GM18873 (cell line): ENCODE measurements around the gene CDC25A.

Experiments used
- ATAC-seq: cut with Tn5 transposase; IDR thresholded peaks from one replicate; pipeline ENCODE4 v1.9.1; 2021; ENCODE audit warnings: mild to moderate bottlenecking, moderate library complexity, moderate number of reproducible peaks; ENCODE audit not compliant: unreplicated experiment, low FRiP score

Gene CDC25A

DNA sequence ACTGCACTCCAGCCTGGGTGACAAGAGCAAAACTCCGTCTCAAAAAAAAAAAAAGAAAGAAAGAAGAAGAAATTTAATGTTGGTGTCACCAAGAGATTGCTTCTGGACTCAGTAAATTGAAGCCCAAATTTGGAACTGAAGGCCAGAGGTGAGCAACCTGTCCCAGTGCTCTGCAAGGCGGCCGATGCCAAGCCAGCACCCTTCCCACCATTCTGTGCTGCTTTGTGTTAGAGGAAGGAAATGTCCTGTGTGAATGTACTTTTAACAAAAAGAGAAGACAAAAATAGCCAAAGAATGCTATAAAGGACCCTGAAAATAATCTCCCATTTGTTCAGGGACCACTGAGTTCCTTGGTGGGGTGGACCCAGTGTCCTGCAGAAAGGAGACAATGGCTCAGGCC lies 44.6 kb downstream of the CDC25A start:
- no peak for ATAC-seq

- no peak for ATAC-seq
Measured at GRCh38 chr3:48142316-48142870, 45.8 kb downstream of the CDC25A start.

- ATAC-seq, result no peak
Measured at GRCh38 chr3:48141604-48142137, 46.5 kb downstream of the CDC25A start.

DNA sequence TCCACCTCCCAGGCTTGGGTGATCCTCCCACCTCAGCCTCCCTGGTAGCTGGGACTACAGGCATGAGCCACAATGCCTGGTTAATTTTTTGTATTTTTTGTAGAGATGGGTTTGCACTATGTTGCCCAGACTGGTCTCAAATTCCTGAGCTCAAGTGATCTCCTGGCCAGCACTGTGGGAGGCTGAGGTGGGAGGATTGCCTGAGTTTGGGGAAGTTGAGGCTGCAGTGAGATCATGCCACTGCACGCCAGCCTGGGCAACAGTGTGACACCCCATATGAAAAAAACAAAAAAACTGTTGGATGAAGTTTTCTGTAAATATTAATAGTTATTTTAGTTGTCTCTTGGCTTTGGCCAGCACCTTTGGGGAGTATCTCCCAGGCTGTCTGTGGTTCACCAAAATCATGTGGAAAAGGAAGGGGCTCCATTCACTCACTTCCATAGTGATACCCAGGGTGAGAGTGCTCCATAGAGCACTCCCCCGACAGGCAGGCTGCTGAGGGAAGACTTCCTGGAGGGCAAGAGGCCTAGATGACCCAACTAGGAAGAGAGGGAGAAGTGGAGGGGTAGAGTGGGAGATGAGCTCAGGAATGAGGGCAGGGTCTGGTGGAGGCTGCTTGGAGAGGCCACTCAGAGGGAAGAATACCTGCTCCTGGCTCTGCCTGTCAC lies 47.1 kb downstream of the CDC25A start:
- no peak for ATAC-seq

DNA sequence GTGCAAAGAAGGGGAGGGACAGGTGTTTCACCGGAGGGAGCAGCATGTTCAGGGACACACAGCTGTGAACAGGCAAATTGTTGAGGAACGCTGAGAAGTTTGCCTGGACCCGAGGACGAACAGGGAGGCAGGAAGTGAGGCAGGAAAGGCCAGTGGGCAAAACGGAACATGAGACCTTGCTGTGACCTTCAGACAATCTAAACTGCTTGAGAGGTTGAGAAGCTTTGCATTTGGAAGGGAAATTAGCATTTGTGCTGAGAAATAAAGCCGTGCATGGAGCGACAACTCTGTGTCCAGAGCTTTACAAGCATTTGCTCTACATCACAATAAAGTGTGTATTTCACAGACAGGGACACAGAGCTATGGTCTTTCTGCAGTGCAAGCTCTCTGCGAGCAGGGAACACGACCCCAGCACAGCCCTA lies 47.9 kb downstream of the CDC25A start:
- ATAC-seq, result no peak

GRCh38 chr3:48137425-48137999 lies 50.7 kb downstream of the CDC25A start:
- no peak for ATAC-seq

- ATAC-seq, result no peak
Measured at GRCh38 chr3:48135552-48136495, 52.4 kb downstream of the CDC25A start.

DNA sequence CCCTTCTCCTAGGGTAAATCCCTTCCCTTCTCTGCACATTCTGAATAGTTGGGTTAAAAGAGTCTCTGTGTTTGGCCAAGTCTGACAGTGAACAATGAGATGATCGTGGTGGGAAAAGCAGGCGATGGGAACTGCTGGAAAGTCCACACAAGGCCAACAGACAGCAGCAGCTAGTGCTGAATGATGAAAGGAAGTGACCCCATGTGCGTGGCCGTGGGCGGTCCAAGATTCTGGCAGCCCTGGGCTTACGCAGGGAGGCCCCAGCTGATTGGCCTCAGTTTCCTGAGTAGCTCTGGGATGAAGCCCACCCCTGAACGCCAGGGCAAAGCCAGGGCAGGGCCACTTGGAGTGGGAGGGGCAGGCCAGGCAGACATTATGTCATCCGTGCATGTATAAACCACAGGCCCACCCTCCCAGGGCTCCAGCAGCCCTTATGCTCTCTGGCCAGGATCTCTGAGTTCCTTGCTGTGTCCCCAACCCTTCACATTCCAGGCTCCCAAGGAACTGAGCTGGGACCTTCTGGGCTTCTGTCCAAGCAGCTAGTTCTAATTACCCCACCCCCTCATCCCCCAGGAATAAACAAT lies 57.8 kb downstream of the CDC25A start:
- ATAC-seq, result no peak

- ATAC-seq, result no peak
Measured at GRCh38 chr3:48129921-48130320, 58.3 kb downstream of the CDC25A start.

DNA sequence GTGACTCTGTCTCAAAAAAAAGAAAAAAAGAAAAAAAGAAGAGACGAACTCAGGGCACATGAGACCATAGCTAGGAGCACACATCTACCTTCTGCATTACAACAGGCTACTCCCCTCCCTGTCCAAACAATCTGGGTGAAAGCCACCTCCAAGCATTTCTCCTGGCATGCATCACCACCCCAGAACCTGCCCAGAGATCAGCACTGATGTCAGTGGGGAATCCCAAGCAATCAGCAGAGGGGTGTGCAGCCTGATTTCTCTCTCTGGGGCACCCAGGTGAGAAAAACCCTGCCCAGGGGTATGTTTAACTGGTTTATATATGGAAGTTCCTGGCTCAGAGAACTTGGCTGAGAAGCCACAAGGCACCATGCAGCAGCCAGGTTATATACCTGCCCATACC lies 59.4 kb downstream of the CDC25A start:
- ATAC-seq, result no peak

- no peak for ATAC-seq
Measured at GRCh38 chr3:48125886-48126622, 62.2 kb downstream of the CDC25A start.

DNA sequence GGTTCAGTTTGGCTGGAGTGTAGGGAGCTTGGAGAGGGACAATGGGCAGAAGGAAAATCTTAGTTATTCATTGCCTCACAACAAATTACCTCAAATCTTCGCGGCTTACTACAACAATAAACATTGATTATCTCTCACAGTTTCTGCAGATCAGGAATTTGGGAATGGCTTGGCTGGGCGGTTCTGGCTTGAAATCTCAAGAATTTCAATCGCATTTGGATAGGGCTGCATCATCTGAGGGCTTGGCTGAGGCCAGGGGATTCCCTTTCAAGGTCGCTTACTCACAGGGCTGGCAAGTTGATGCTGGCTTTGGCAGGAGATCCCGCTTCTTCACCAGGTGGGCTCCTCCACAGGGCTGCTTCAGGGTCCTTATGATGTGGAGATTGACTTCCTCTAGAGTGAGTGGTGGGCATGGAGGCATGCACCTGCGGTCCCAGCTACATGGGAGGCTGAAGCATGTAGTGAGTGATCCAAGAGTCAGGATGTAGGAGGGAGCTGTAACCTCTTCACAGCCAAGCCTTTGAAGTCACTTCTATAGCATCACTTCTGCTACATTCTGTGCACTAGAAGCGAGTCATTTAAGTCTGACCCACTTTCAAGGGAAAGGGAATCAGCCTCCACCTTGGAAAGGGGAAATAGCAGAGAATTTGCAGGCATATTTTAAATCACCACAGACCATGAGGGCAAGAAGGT lies 63.1 kb downstream of the CDC25A start:
- no peak for ATAC-seq

DNA sequence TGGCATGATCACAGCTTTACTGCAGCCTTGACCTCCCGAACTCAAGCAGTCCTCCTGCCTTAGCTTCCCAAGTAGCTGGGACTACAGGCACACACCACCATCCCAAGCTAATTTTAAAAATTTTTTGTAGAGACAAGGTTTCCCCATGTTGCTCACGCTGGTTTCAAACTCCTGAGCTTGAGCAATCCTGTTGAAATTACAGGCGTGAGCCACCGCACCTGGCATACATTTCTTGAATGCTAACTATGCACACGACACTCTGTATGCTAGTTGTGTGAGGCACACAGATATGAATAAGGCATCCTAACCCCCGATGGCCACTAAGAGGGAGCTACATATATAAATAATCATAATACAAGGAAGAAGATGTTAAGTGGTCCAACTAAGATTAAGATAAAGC lies 64.9 kb downstream of the CDC25A start:
- ATAC-seq, result no peak

GRCh38 chr3:48122504-48122903 lies 65.7 kb downstream of the CDC25A start:
- no peak for ATAC-seq

GRCh38 chr3:48120223-48120622 lies 68.0 kb downstream of the CDC25A start:
- ATAC-seq, result no peak

DNA sequence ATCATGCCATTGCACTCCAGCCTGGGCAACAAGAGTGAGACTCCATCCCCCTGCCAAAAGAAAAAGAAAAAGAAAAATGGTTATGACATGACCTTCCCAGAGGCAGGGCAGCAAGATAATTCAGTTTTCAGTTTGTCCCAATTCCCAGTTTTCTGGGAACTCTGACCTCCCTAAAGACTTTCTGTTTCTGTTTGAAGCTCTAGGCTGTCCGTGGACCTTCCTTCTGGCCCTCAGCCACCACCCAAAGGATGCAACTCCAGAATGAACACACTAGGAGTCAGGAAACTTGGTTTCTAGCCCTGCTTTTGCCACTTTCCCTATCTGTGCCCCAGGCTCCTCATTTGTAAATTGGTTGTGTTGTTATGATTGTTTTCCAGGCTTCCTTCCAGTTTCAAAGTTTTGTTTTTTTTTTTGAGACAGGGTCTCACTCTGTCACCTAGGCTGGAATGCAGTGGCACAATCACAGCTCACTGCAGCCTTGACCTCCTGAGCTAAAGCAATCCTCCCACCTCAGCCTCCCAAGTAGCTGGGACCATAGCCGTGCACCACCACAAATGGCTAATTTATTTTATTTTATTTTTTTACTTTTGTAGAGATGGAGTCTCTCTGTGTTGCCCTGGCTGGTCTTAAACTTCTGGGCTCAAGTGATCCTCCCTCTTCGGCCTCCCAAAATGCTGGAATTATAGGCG lies 68.6 kb downstream of the CDC25A start:
- ATAC-seq, result no peak

- no peak for ATAC-seq
Measured at GRCh38 chr3:48118928-48119327, 69.3 kb downstream of the CDC25A start.

GRCh38 chr3:48118322-48118721 lies 69.9 kb downstream of the CDC25A start:
- ATAC-seq, result no peak

DNA sequence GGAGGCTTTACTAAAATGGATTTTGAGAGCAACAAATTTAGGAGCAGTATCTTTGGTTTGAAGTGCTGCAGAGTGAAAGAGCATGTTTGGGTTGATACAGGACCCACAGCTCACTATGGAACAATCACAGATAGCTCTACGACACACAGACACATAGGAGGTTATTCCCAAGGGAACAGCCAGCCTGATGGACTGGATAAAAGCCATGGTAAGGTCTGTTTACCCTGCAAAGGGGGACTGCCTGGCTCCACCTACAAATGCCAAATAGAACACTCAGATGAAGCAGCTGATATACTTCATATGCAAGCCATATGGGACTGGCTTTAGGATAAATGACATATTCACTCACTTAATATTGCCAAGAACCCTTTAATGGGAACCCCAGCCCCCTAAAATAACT lies 75.4 kb downstream of the CDC25A start:
- ATAC-seq, result no peak
